Suprapubic skin (tissue), 4 donors: Measurements from ENCODE around the gene GSG1L.
"Not testable (repeated sequence)": the region's sequence is repeated elsewhere in the genome, so short reads cannot be mapped to it uniquely, and the experiment has no call there.

Experiments used
- CTCF ChIP-seq, 2 donors: fragments of 200-600 bp in 1 of 2; fragments of 450-650 bp in 1 of 2; sonication (generic) in 1 of 2; IDR thresholded peaks; one replicate each; pipeline ENCODE4 v1.5.1; 2016 to 2019; ENCODE audit warnings: antibody characterized with exemption in 2 of 2, mild to moderate bottlenecking in 1 of 2, moderate library complexity in 1 of 2
- EP300 ChIP-seq: sonication (generic); formaldehyde crosslinking; IDR thresholded peaks from one replicate; pipeline ENCODE4 v1.6.1; 2017; ENCODE audit warnings: antibody characterized with exemption
- POLR2A ChIP-seq, 2 donors: fragments of 450-650 bp; IDR thresholded peaks; one replicate each; pipeline ENCODE4 v1.6.1; 2017; ENCODE audit warnings: antibody characterized with exemption in 2 of 2, mild to moderate bottlenecking in 2 of 2, moderate library complexity in 2 of 2
- POLR2AphosphoS5 ChIP-seq, 3 donors: sonication (generic); formaldehyde crosslinking; IDR thresholded peaks; one replicate each; pipeline ENCODE4 v1.6.1; 2017; ENCODE audit warnings: antibody characterized with exemption in 3 of 3

- not testable (repeated sequence) for TF ChIP-seq CTCF (IDR thresholded peaks at IDR 0.05); POLR2A (IDR thresholded peaks at IDR 0.05); EP300; POLR2AphosphoS5 (IDR thresholded peaks at IDR 0.05)
Measured at GRCh38 chr16:27942071-27942470, 121.4 kb downstream of the GSG1L start.
